B cell (primary cell): ENCODE measurements around the gene ZNF407. TPM values are rescaled to one million over a fixed set of nuclear protein-coding genes. Genes with fewer than 3 reads are reported as not detected.

ENCODE experiments used
- ATAC-seq: fragments of 200-7000 bp; cut with Tn5 transposase; one replicate; pipeline ENCODE4 v1.10.0; 2021; ENCODE audit warnings: low read depth, mild to moderate bottlenecking, moderate number of reproducible peaks, moderate library complexity
- CTCF ChIA-PET: fragments of 350-600 bp; sonication (Branson Sonifier 250); formaldehyde crosslinking; loops from one replicate; lab custom pipeline; 2021; ENCODE audit warnings: antibody characterized with exemption, inconsistent platforms; lab: Charles Lee
- POLR2A ChIA-PET: fragments of 350-600 bp; sonication (Branson Sonifier 250); formaldehyde crosslinking; loops from one replicate; lab custom pipeline; 2021; ENCODE audit warnings: antibody characterized with exemption; lab: Charles Lee
- DNase-seq: peaks from one replicate; pipeline ENCODE4 v3.0.0; 2013
- H2AFZ ChIP-seq: 2 replicates; pipeline ENCODE4 v1.6.1; 2012; ENCODE audit warnings: mild to moderate bottlenecking, low read depth, low read length; ENCODE audit not compliant: insufficient read depth, poor library complexity, severe bottlenecking
- H3K27ac ChIP-seq, 2 donors: 1 replicate in 1 of 2; 2 replicates in 1 of 2; pipeline ENCODE4 v1.5.1; 2012 to 2013; ENCODE audit warnings: low read length in 2 of 2, mild to moderate bottlenecking in 2 of 2, moderate library complexity in 1 of 2
- H3K27me3 ChIP-seq, 4 experiments: fragments of 200-600 bp in 1 of 4; sonication (generic) in 1 of 4; replicated peaks in 1 of 4; 1 replicate in 2 of 4; 2 replicates in 2 of 4; pipeline versions ENCODE4 v1.6.1 to v1.7.0; 2013 to 2016; ENCODE audit warnings: low read length in 3 of 4, mild to moderate bottlenecking in 2 of 4, mixed read lengths in 1 of 4, moderate library complexity in 1 of 4; ENCODE audit not compliant: insufficient read depth in 4 of 4, control insufficient read depth in 3 of 4; ENCODE audit errors: control extremely low read depth in 1 of 4
- H3K36me3 ChIP-seq, 2 experiments: replicated peaks in 1 of 2; 1 replicate in 1 of 2; 2 replicates in 1 of 2; pipeline versions ENCODE4 v1.6.1 to v1.7.1; 2013; ENCODE audit warnings: low read length in 1 of 2; ENCODE audit not compliant: insufficient read depth in 2 of 2, control insufficient read depth in 1 of 2; ENCODE audit errors: control extremely low read depth in 1 of 2, extremely low read depth in 1 of 2
- H3K4me1 ChIP-seq, 2 donors: fragments of 200-600 bp in 1 of 2; sonication (generic) in 1 of 2; 1 replicate in 1 of 2; 2 replicates in 1 of 2; pipeline versions ENCODE4 v1.5.1 to v1.6.1; 2013 to 2017; ENCODE audit warnings: low read length in 2 of 2; ENCODE audit not compliant: control insufficient read depth in 2 of 2, insufficient read depth in 2 of 2
- H3K4me2 ChIP-seq: replicated peaks from 2 replicates; pipeline ENCODE3; 2012; ENCODE audit warnings: mild to moderate bottlenecking, low read depth, low read length; ENCODE audit not compliant: poor library complexity, severe bottlenecking
- H3K4me3 ChIP-seq, 5 experiments: fragments of 200-600 bp in 1 of 5; sonication (generic) in 1 of 5; 1 replicate in 3 of 5; 2 replicates in 2 of 5; pipeline versions ENCODE4 v1.5.1 to v1.7.0; 2011 to 2016; ENCODE audit warnings: low read length in 4 of 5, mild to moderate bottlenecking in 4 of 5, low read depth in 2 of 5, control low read depth in 1 of 5, moderate library complexity in 1 of 5; ENCODE audit not compliant: insufficient read depth in 1 of 5; ENCODE audit errors: control extremely low read depth in 1 of 5, extremely low read depth in 1 of 5
- H3K79me2 ChIP-seq: fragments of 200-600 bp; sonication (generic); one replicate; pipeline ENCODE4 v1.6.0; 2016; ENCODE audit warnings: low read length; ENCODE audit not compliant: control insufficient read depth, insufficient read depth
- H3K9ac ChIP-seq: fragments of 200-600 bp; sonication (generic); 2 replicates; pipeline ENCODE4 v1.6.1; 2017; ENCODE audit warnings: mild to moderate bottlenecking, low read length, moderate library complexity
- H3K9me3 ChIP-seq, 3 donors: one replicate each; pipeline versions ENCODE4 v1.6.1 to v1.7.1; 2013; ENCODE audit warnings: low read length in 2 of 3; ENCODE audit not compliant: control insufficient read depth in 2 of 3, insufficient read depth in 1 of 3; ENCODE audit errors: control extremely low read depth in 1 of 3
- H4K20me1 ChIP-seq: 2 replicates; pipeline ENCODE4 v1.6.0; 2012; ENCODE audit warnings: mild to moderate bottlenecking, low read length; ENCODE audit not compliant: insufficient read depth, control insufficient read depth, poor library complexity, severe bottlenecking
- H3K27ac Mint-ChIP-seq: one replicate; pipeline ENCODE4 v1.8.0; 2021; ENCODE audit warnings: mixed read lengths
- H3K27me3 Mint-ChIP-seq: one replicate; pipeline ENCODE4 v1.8.0; 2021; ENCODE audit warnings: mixed read lengths
- H3K4me1 Mint-ChIP-seq: one replicate; pipeline ENCODE4 v1.8.0; 2021; ENCODE audit warnings: mixed read lengths
- H3K4me3 Mint-ChIP-seq: one replicate; pipeline ENCODE4 v1.8.0; 2021; ENCODE audit warnings: mixed read lengths
- H3K9me3 Mint-ChIP-seq: one replicate; pipeline ENCODE4 v1.8.0; 2022; ENCODE audit warnings: mixed read lengths; ENCODE audit not compliant: insufficient read depth
- CTCF ChIP-seq: fragments of 200-600 bp; IDR thresholded peaks from one replicate; pipeline ENCODE4 v1.8.0; 2022; ENCODE audit warnings: antibody characterized with exemption, mild to moderate bottlenecking
- EZH2 ChIP-seq: IDR thresholded peaks from 2 replicates; pipeline ENCODE4 v1.6.1; 2012; ENCODE audit warnings: borderline replicate concordance, low read depth, mild to moderate bottlenecking, moderate library complexity, low read length; ENCODE audit not compliant: insufficient read depth, poor library complexity, severe bottlenecking
- WGBS: methylation state at CpG from one replicate; pipeline ENCODE4 v1.1.5; 2013; ENCODE audit warnings: missing lambda C conversion rate; ENCODE audit not compliant: insufficient coverage; 5-methylcytosine and 5-hydroxymethylcytosine counted together
- intact Hi-C: fragments of 100-400 bp; cut with micrococcal nuclease; formaldehyde crosslinking; loops from one replicate; pipeline ENCODE4 v1.10.0; 2022
- polyA plus RNA-seq: library from polyadenylated mRNA; depleted of rRNA; stranded (reverse); fragments of >200 nt; gene quantifications from 2 replicates; pipeline ENCODE4 v1.2.3, GENCODE V29; 2012
- total RNA-seq, 2 donors: library from RNA; stranded (reverse); fragments of 120-200 nt in 1 of 2; gene quantifications; 1 replicate in 1 of 2; 2 replicates in 1 of 2; pipeline versions ENCODE4 v1.2.3 to v1.2.4, GENCODE V29; 2013 to 2022

Gene ZNF407
- total and polyA plus RNA-seq, 2 donors (not counting 1 experiment from before 2014, with no cell fraction given): 4.5 to 37.1 TPM

GRCh38 chr18:75010278-75010677 lies 412.6 kb downstream of the ZNF407 start:
- Mint-ChIP-seq H3K27me3 (no peaks in the 10 kb centered on the region), H3K9me3 (no peaks in the 10 kb centered on the region), H3K4me3 (no peak overlapping the region), H3K4me1 (peaks cover 6% of the 10 kb centered on the region), H3K27ac (no peak overlapping the region)
- intact Hi-C loops: no loop called here
- Histone ChIP-seq H3K9ac (no peak overlapping the region), H4K20me1 (no peaks in the 10 kb centered on the region), H3K4me1 (no peaks in the 10 kb centered on the region), H3K4me3 (no peak overlapping the region), H3K79me2 (no peaks in the 10 kb centered on the region), H3K36me3 (no peaks in the 10 kb centered on the region), H3K4me2 (no peak overlapping the region), H2AFZ (no peak overlapping the region), H3K27ac (no peak overlapping the region), H3K27me3 (no peaks in the 10 kb centered on the region), H3K9me3 (no peaks in the 10 kb centered on the region)
- ChIA-PET CTCF (no interaction called here), POLR2A (no interaction called here)
- no peak for ATAC-seq
- no peak for DNase-seq
- no peak for TF ChIP-seq EZH2
- TF ChIP-seq CTCF: no peak
- 100% methylated on average over 2 of the region's 3 CpGs for WGBS

- Mint-ChIP-seq H3K9me3 (no peaks in the 10 kb centered on the region), H3K27me3 (no peaks in the 10 kb centered on the region), H3K4me1 (peaks cover 9% of the 10 kb centered on the region), H3K4me3 (no peak overlapping the region), H3K27ac (no peak overlapping the region)
- no peak overlapping the region for H3K9ac ChIP-seq
- no peak overlapping the region for H3K27ac ChIP-seq
- no CpG with 5 or more reads among the region's 2 CpGs for WGBS
- ATAC-seq: no peak
- no peaks in the 10 kb centered on the region for H3K36me3 ChIP-seq
- no peak overlapping the region for H3K4me3 ChIP-seq
- intact Hi-C loops: no loop called here
- peaks cover 0 to 2% of the 10 kb centered on the region in 2 donors for H3K4me1 ChIP-seq
- no peaks in the 10 kb centered on the region for H3K27me3 ChIP-seq
- H3K79me2 ChIP-seq: no peaks in the 10 kb centered on the region
- no peak for DNase-seq
- no peaks in the 10 kb centered on the region for H4K20me1 ChIP-seq
- H2AFZ ChIP-seq: no peak overlapping the region
- no peaks in the 10 kb centered on the region for H3K9me3 ChIP-seq
- POLR2A ChIA-PET: no interaction called here
- no peak overlapping the region for H3K4me2 ChIP-seq
- TF ChIP-seq CTCF (no peak), EZH2 (no peak)
- CTCF ChIA-PET: no interaction called here
Observed at GRCh38 chr18:75010689-75011088, 413.0 kb downstream of the ZNF407 start.
